ENCODE results near the gene ZFYVE1. TPM values are rescaled to one million over a fixed set of nuclear protein-coding genes. Genes with fewer than 3 reads are reported as not detected.

The ZFYVE1 gene
- total and polyA plus RNA-seq, 2 experiments from 2014 or later = 3.2 to 12.5 TPM

- no peaks in the 10 kb centered on the region for H3K9me2 ChIP-seq (ENCODE audit: insufficient read depth)
- H3K27ac Mint-ChIP-seq = no peak overlapping the region
- peak; percentile 56; the same call in 2 of the 3 replicates for ATAC-seq
- H3K4me1 ChIP-seq (ENCODE audit: insufficient read depth) = peaks cover 8% of the 10 kb centered on the region
- H3K4me1 Mint-ChIP-seq = peaks cover 16% of the 10 kb centered on the region
- peak; percentile 45 for DNase-seq (ENCODE audit: low spot score)
- peaks cover 2% of the 10 kb centered on the region for H3K27me3 Mint-ChIP-seq (ENCODE audit: insufficient read depth, low read depth, poor library complexity)
- H3K4me2 ChIP-seq = no peak overlapping the region
- H3K4me3 Mint-ChIP-seq = no peak overlapping the region
- no peaks in the 10 kb centered on the region for H3K27me3 ChIP-seq (ENCODE audit: insufficient read depth)
- 0 out of 2 replicates have a peak, but pooled peaks cover 3% of the 10 kb centered on the region for H3F3A ChIP-seq (replicated peaks; ENCODE audit: low read depth)
- no peaks in the 10 kb centered on the region for H3K79me2 ChIP-seq (replicated peaks; ENCODE audit: insufficient read depth)
- H3K27ac ChIP-seq (ENCODE audit: low read depth) = no peak overlapping the region
- H3K36me3 ChIP-seq (ENCODE audit: insufficient read depth) = no peaks in the 10 kb centered on the region
- no peak overlapping the region for H2AFZ ChIP-seq
- H3K4me3 ChIP-seq = no peak overlapping the region
- TF ChIP-seq CTCF (conservative IDR thresholded peaks at IDR 0.05; ENCODE audit: low read depth in 2 of 2) (peak; percentile 48 to 49), JUNB (IDR thresholded peaks at IDR 0.05; ENCODE audit: unreplicated experiment) (no peak)
- no peaks in the 10 kb centered on the region for H4K20me1 ChIP-seq (replicated peaks; ENCODE audit: insufficient read depth)
- H3K9me3 Mint-ChIP-seq = no peaks in the 10 kb centered on the region
- H3K36me3 Mint-ChIP-seq (ENCODE audit: low read depth) = peaks cover 15% of the 10 kb centered on the region; the same call in 1 of the 3 replicates
Measured at GRCh38 chr14:72975770-72976169, 51.1 kb downstream of the ZFYVE1 start.

GRCh38 chr14:72974661-72975060 lies 52.2 kb downstream of the ZFYVE1 start:
- H3K4me1 ChIP-seq (ENCODE audit: insufficient read depth) = peaks cover under 1% of the 10 kb centered on the region; the same call in 1 of the 2 replicates
- H3K4me3 Mint-ChIP-seq = no peak overlapping the region
- H3K27ac Mint-ChIP-seq = no peak overlapping the region
- H3K4me1 Mint-ChIP-seq = peaks cover 8% of the 10 kb centered on the region; the same call in 2 of the 3 replicates
- no peak for DNase-seq (ENCODE audit: low spot score)
- no peak overlapping the region for H3K4me2 ChIP-seq
- H3K79me2 ChIP-seq (replicated peaks; ENCODE audit: insufficient read depth) = no peaks in the 10 kb centered on the region
- H3K27me3 ChIP-seq (ENCODE audit: insufficient read depth) = no peaks in the 10 kb centered on the region
- no peak overlapping the region for H3K4me3 ChIP-seq
- H3K36me3 Mint-ChIP-seq (ENCODE audit: low read depth) = peaks cover 17% of the 10 kb centered on the region
- H3K27me3 Mint-ChIP-seq (ENCODE audit: insufficient read depth, low read depth, poor library complexity) = peaks cover 2% of the 10 kb centered on the region
- H3F3A ChIP-seq (replicated peaks; ENCODE audit: low read depth) = 0 out of 2 replicates have a peak, but pooled peaks cover 3% of the 10 kb centered on the region
- TF ChIP-seq EZH2phosphoT487 (IDR thresholded peaks at IDR 0.05; ENCODE audit: unreplicated experiment) = no peak
- TF ChIP-seq EZH2 (IDR thresholded peaks at IDR 0.05; ENCODE audit: low read depth, unreplicated experiment) = no peak
- TF ChIP-seq ZNF462 (CRISPR knock-in tag; IDR thresholded peaks at IDR 0.05) = no peak
- no peak for TF ChIP-seq POLR2AphosphoS5 (IDR thresholded peaks at IDR 0.05; ENCODE audit: low read depth)
- no peak for TF ChIP-seq STAT1 (IDR thresholded peaks at IDR 0.05; ENCODE audit: unreplicated experiment)
- TF ChIP-seq JUNB (IDR thresholded peaks at IDR 0.05; ENCODE audit: unreplicated experiment) = no peak
- TF ChIP-seq ETS1 (IDR thresholded peaks at IDR 0.05) = no peak
- no peak for TF ChIP-seq ZNF114 (CRISPR knock-in tag; IDR thresholded peaks at IDR 0.05)
- H3K9me2 ChIP-seq (ENCODE audit: insufficient read depth) = no peaks in the 10 kb centered on the region
- no peak overlapping the region for H2AFZ ChIP-seq
- no peak overlapping the region for H3K27ac ChIP-seq (ENCODE audit: low read depth)
- H4K20me1 ChIP-seq (replicated peaks; ENCODE audit: insufficient read depth) = no peaks in the 10 kb centered on the region
- no peaks in the 10 kb centered on the region for H3K36me3 ChIP-seq (ENCODE audit: insufficient read depth)
- ATAC-seq = no peak
- H3K9me3 Mint-ChIP-seq = no peaks in the 10 kb centered on the region

Measured in GM23338 (cell line).